HPDE6-E6E7 (cell line): ENCODE data around the gene DLG2.
"Not testable (repeated sequence)": the region's sequence is repeated elsewhere in the genome, so short reads cannot be mapped to it uniquely, and the experiment has no call there.

Experiments
- DNase-seq: peaks from one replicate; pipeline ENCODE4 v3.0.0; 2011; ENCODE audit warnings: missing footprints; ENCODE audit errors: extremely low spot score

Gene DLG2

DNA sequence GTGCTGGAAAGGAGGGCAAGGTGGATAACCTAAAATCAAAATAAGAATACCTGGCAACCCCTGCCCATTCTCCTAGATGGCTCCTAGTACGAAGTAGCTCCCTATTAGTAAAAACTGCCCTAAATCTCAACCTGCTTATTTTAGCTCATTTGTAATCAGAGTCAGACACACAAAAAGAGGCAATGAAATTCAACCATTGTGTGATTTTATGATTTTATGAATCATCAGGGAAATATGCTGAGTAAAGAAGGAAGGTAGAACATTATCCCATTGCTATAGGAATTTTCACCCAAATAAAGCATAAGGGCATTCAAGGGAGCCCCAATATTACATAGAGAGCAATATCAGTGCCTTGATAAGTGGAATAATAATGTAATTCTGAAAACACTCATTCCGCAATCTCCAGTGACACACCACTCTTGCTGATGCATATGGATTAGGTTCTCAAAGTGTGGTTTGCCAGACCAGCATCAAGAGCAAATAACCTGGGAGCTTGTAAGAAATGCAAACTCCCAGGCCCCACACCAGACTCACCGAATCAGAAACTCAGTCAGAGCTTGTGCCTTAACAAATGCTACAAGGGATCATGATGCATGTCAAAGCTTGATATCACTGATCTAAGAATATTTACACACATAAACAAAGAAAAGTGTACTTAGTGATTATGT lies 789.6 kb downstream of the DLG2 start:
- no peak for DNase-seq

DNA sequence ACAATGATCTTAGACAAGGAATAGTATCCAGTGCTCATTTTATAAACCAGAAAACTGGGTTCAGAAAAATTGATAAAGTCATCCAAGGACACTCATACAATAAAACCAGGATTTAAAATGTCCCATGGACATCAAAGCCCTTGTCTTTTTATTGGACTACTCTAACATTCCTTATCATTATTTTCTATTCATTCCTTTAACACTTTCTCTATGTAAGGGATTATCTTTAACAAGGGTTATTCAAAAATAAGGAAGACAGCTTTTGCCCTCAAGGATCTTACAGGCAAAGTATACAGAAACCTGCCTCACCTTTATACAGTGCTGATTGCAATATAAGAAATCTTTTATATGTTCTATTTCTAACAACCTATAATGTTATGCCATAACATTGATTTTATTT lies 790.8 kb downstream of the DLG2 start:
- no peak for DNase-seq

DNA sequence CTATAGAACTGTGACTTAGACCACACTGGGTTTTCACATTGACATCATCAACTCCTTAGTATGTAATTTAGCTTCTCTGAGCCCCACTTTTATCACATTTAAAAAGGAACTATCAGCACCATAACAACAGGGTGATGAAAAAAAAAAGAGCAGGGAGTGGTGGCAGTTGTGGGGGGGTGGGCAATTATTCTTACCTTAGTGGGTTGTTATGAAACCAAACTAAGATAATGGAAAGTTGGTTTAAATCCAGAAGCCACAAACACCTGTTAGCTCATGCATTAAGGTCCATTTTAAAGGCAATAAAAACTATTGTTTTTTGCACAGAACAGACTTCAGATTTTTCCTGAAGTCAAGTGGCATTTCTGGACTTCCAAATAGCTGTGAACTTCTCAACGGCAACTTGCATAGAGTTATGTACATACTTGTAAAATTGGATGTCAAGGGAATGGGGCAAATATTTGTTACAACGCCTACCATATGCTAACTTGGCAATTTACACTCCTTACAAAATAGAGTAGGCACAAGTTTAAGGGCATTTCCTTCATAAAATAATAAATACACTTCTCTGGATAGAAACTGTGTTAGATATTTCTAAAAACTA lies 793.6 kb downstream of the DLG2 start:
- DNase-seq, result no peak

DNA sequence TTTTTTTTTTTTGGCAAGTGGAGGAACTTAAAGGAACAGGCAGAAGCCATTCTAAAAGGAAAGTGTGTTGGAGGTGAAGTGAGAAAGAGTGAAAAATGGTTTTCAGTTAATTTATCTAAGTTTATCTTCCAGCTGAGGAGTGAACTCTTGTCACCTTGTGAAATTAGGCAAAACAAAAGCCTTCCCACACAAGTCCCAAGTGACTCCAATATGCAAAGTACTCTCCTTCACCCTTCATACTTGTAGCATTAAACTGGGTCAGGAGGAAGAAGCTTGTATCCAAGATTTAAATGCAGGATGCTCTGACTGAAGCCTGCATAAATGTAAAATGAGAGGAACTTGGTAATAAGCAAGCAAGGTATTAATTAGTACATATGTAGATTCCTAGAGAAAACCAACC lies 796.8 kb downstream of the DLG2 start:
- DNase-seq, result no peak

DNA sequence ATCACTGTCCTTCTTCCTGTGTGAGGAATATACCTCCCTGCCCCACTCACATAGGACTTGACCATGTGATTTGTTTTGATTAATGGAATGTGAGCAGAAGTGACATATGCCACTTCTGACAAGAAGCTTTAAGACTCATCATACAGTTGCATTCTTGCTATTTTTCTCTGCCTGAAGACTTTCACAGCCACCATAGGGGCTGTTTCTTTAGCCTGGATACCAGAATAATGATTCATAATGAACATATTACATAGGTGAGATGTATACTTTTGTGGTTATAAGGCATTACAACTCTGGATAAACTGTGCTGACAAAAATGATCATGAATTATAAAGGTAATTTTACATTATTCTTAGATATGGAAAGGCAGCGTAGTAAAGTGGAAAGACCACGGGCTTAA lies 798.0 kb downstream of the DLG2 start:
- no peak for DNase-seq

DNA sequence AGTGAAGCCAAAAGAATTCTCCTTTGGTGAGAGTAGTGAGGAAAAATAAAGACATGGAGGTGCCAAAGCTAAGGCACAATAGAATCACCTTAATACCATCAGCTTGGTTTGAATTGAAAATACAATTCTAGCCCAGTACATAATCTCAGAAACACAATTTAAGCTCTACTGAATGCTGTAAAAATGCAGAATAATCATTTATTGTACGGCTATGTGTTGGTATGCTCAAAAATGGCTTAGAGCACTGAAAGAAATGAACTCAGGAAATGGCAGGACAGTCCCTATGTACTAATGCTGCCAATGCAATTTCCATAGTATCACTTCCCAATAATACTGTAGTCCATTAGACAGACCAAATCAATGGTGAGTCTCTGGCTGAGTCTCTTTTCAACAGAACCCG lies 798.5 kb downstream of the DLG2 start:
- no peak for DNase-seq

DNA sequence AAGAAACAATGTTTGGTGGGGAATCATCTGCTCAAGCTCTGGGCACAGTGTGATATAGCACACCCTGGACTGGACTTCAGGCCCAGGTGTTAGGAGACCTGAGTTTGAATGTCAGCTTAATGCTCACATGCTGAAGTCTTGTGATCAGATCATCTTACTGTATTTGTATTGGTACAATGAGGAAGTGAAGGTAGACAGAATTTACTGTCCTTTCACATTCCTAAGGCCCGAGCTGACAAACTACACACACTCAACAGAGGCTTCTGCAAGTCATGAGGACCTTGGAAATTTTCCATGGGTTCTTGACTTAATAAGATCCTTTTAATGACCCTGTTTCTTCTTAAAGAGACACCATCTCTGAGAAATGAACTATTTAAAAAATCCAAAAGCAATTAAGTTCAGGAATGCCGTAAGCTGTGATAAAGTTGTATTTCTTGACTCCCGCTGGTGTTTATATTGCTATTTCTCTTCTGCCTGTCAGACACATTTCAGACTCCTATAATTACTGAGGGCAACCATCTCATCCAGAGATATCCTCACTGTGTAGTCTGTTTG lies 802.0 kb downstream of the DLG2 start:
- no peak for DNase-seq

DNA sequence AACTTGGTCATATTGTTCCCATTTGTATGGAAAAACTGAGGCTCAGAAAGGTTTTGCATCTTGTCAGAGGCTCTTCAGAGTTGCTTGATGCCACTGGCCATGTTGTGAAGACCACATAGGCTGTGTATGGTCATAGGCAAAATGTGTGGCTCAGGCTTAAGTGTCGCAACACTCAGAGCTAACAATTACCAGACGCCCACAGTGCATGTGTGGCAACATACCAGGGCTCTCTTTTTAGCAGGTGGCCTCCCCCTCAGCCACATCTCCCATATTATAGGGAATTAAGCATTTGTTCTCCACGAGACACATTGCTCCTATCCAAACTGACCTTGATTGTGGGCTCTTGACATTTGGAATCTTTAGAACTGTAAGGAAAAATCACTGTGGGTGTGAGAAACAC lies 802.5 kb downstream of the DLG2 start:
- no peak for DNase-seq

DNA sequence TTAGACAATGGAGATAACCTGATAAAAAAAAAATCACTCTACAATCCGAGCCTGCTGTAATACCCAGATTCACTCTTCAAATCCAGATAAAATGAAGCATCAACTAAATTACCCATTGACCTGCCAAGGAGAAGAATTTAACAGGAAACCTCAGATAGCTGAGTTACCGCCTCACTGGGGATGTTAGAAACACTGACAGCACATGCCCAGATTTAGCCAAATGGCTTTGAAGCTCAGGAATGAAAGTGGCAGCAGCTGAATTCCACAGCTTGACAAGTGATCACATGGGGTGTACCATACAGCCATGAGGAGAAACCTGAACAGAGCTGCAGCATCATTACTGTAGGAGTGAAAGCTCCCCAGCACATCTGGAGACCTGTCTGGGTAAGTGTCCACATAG lies 807.6 kb downstream of the DLG2 start:
- no peak for DNase-seq

DNA sequence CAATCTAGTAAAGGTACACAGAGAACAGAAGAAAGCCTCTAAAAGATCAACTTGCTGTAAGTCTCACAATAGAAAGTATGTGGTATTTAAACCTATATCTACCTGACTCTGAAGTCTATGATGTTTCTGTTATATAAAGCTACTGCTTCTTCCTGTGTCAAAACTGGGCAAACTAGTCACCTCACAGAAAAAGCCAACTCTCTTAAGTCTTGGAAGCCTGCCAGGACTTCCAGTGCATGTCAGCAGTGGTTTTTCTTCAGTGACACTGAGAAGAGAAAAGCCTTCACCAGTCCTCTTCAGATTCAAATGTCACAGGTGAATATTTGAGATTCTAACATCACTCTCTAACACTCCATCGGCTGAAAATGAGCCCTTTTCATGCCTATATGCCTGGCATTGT lies 808.0 kb downstream of the DLG2 start:
- DNase-seq, result no peak

DNA sequence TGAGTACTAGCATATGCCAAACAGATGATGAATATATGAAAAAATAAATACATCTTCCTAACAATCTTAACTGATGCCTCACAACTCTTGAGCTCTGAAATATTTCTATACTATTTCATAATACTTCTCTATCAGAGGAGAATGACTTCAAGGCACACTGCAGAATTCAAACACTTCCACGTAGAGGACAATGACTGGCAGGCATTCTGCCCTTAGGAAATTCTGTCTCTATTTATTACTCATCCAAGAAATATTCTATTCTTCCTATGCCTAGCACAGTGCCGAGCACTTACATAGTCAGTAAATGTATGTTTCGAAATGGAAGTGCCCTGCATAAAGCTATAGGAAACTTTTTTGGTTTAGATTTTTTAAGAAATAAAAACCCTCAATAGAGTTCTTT lies 809.1 kb downstream of the DLG2 start:
- peak; percentile 28 for DNase-seq

DNA sequence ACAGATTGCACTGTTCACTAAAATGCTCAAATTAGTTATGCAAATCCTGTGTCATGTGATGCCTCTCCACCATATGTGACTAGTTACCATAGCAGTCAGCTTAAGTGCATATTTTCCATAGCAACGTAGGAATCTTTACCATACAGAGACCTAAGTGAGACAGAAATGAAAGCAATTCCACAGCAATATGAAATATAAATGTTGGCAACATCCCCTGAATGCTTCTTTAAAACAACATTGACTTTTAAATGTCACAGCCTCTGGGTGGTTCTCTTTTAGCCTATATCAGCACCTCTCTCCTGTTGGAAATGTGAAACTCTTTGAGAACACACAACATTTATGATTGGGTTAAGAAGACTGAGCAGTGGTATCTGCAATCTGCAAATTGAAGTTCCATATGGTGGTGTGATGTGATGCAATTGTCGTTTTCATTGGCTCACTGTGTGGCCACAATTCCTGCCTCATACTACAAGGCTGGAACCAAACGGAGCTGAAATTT lies 814.6 kb downstream of the DLG2 start:
- DNase-seq, result no peak

DNA sequence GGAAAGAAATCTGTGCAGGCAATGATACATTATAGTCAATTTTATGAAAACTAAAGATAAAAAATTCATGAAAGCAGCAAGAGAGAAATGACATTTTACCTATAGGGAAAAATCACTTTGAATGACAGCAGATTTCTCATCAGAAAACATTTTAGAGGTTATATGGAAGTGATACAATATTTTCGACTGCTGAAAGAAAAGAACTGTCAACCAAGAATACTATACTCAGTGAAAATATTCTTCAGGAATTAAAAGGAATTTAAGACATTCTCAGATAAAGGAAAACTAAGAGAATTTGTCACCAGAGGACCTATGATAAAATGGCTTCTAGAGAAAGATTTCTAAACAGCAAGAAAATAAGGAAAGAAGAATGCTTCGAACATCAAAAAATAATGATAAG lies 820.8 kb downstream of the DLG2 start:
- no peak for DNase-seq

DNA sequence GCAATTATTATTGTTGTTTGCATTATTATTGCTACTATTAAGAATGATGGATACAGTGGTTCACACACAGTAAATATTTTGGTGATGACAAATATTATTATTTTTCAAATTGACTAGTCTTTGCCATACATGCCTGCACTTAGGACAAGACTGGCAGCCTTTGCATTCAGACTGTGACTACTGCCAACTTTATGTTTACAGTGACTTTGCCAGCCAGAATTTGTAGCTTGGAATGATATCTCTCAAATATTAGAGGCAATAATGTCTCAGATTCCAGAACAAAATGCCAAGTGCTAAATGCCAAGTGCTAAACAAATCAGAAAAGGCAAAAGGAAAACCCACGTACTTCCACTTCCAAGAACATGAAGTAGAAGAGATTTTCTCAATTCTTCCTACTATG lies 823.1 kb downstream of the DLG2 start:
- DNase-seq, result no peak

DNA sequence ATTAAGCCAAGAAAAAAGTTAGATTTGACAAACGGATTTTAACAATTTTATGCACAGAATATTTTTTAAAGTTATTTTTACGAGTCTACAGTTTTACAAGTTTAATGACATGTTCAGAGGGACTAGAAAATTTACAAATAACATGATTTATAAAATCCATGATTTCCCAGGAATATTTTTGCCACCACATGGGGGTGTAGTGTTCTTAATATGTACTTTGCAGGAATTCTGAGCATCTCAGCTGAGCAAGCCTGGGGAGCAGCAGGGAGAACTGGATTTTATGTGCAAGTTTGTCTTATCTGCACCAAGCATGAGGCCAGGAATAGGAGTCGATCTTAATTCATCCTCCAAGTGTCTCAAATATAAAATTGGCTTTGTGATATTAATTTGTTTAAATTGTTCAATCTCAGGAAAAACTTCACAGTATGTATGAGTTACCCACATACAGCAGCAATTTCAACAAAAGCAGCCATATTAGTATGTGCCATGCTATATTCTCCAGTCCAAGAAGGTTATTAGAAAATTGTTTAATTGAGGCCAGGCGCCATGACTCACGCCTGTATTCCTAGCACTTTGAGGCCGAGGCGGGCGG lies 826.3 kb downstream of the DLG2 start:
- DNase-seq, result peak; percentile 17

DNA sequence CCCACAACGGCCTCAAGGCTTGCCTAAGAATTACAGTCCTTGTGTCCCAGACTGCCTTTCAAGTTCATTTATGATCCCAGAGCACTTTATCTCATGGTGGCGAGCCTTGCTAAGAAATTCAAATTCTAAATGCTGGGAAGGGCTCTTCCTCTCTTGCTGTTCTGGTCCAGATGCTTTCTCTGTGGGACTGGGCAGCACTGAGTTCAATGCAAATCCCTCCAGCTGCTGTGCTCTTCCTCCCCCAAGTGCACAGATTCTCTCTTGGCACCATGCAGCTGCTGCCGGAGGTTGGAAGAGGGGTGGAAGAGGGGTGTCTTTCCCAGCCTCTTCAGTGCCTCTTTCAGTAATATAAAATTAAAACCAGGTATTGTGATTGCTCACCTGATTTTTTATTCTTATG lies 828.0 kb downstream of the DLG2 start:
- DNase-seq, result no peak

DNA sequence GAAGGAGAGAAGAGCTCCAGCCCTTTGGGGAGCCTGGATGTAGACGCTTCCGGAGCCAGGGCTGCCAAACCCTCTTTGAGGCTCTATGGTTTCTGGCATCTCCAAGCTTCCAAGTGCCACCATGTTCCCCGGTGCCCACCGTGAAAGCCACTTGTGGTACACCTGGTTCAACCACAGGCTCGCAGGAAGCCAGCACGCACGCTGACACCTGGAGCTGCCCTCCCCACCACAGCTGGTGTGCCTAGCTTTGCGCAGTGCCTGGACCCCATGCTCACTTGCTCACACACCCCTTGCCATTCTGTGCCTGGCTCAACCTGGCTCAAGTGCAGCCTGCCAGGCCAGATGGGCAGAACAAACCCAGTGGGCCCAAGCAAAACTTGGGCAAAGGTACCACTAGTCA lies 831.4 kb downstream of the DLG2 start:
- no peak for DNase-seq

DNA sequence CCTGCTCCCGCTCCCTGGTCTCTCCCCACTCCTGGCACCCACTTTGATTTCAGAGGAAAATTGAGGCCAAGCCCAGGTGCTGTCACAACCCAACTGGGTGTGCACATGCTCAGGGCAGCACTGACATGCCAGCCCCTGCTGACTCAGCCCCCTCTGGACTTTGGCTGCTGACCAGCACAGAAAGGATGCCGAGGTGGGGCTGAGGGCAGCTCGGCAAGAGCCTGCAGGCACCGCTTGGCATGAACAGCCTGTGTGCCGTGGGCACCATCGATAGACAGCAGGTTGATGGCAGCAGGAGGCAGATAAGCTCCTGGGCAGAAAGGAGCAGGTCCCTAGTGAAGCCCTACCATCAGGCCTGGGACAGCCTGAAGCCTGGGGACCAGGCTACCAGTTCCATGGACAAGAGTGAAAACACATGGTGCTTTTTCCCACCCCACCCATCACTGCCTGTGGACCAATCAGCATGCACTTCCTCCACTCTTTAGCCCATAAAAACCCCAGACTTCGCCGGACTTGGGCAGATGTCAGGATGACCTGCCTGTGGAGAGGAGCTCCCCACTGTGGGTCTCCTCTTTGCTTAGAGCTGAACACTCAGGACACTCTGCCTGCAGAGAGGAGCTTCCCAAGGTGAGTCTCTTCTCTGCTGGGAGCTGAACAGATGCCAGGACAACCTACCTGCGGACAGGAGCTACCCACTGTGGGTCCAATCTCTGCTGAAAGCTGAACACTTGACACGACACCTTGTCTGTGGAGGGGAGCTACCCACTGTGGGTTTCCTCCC lies 832.3 kb downstream of the DLG2 start:
- DNase-seq, result no peak

DNA sequence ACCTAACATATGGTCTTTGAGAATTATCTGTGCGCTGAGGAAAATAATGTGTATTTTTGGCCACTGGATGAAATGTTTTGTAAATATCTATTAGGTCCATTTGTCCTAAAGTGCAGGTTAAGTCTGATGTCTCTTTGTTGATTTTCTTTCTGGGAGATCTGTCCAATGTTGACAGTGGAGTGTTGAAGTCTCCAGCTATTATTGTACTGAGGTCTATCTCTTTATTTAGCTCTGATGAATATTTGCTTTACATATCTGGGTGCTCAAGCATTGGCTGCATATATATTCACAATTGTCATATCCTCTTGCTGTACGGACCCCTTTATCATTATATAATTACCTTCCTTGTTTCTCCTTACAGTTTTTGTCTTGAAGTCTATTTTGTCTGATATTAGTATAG lies 833.8 kb downstream of the DLG2 start:
- DNase-seq, result no peak

DNA sequence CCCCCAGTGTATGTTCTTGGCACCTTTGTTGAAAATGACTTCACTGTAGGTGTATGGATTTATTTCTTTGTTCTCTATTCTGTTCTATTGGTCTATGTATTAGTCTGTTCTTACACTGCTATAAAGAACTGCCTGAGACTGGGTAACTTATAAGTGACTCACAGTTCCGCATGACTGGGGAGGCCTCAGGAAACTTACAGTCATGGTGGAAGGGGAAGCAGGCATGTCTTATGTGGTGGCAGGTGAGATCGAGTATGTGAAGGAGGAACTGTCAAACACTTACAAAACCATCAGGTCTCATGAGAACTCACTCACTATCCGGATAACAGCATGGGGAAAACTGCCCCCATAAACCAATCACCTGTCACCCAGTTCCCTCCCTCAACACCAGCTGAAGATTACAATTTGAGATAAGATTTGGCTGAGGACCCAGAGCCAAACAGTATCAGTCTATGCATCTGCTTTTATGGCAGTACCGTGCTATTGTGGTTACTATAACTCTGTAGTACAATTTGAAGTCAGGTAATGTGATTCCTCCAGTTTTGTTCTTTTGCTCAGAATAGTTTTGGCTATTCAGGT lies 836.2 kb downstream of the DLG2 start:
- no peak for DNase-seq

DNA sequence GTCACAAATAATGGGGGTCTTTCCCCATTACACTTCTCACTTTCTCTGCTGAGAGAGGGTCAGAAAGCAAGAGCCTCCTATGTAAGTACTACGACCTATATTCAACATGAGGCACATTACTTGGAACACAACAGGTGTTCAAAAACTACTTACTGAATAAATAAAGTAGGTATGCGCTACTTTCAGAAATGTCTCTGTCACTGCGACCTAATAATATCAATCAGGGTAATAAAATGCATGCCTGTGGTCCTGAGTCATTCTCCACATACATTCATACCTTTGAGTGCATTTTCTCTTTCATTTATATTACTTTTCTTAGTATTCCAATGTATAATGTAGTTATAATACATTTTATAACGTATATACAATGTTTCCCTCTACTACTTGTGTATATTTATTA lies 838.9 kb downstream of the DLG2 start:
- no peak for DNase-seq

DNA sequence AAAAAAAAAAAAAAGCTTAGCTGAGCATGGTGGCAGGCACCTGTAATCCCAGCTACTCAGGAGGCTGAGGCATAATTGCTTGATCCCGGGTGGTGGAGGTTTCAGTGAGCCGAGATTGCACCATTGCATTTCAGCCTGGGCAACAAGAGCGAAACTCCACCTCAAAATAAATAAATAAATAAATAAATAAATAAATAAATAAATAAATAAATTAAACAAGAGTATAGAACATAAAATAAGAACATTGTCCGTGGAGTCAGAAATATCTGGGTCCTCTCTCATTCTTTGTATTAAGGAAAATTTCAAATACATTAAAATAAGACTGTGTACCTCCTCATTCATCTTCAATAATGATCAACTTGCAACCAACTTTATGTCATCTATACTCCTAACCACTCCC lies 843.0 kb downstream of the DLG2 start:
- not testable (repeated sequence) for DNase-seq
